Glutamatergic neuron (in vitro differentiated cells): ENCODE data around the gene DDO. TPM values are rescaled to one million over a fixed set of nuclear protein-coding genes. Genes with fewer than 3 reads are reported as not detected.
"Not testable (repeated sequence)": the region's sequence is repeated elsewhere in the genome, so short reads cannot be mapped to it uniquely, and the experiment has no call there.

Source experiments
- DNase-seq: peaks from one replicate; pipeline ENCODE4 v3.0.0; 2022
- H3K27ac Mint-ChIP-seq: one replicate; pipeline ENCODE4 v1.8.0; 2020; ENCODE audit warnings: mild to moderate bottlenecking, mixed read lengths, inconsistent platforms; ENCODE audit not compliant: unreplicated experiment
- H3K27me3 Mint-ChIP-seq: one replicate; pipeline ENCODE4 v1.8.0; 2020; ENCODE audit warnings: mild to moderate bottlenecking, moderate library complexity, mixed read lengths, inconsistent platforms; ENCODE audit not compliant: unreplicated experiment
- H3K36me3 Mint-ChIP-seq: one replicate; pipeline ENCODE4 v1.8.0; 2020; ENCODE audit warnings: mild to moderate bottlenecking, mixed read lengths, inconsistent platforms; ENCODE audit not compliant: unreplicated experiment
- H3K4me1 Mint-ChIP-seq: one replicate; pipeline ENCODE4 v1.8.0; 2020; ENCODE audit warnings: mild to moderate bottlenecking, low read depth, mixed read lengths, inconsistent platforms; ENCODE audit not compliant: unreplicated experiment
- H3K4me3 Mint-ChIP-seq: one replicate; pipeline ENCODE4 v1.8.0; 2020; ENCODE audit warnings: mild to moderate bottlenecking, mixed read lengths, inconsistent platforms; ENCODE audit not compliant: unreplicated experiment
- H3K9me3 Mint-ChIP-seq: one replicate; pipeline ENCODE4 v1.8.0; 2020; ENCODE audit warnings: mild to moderate bottlenecking, moderate library complexity, mixed read lengths, inconsistent platforms; ENCODE audit not compliant: unreplicated experiment
- total RNA-seq: library from RNA; stranded (reverse); fragmentation: NEBNext Ultra II Directional; extraction: Animal tissue kit (Norgen Biotek cat#: 25700); gene quantifications from one replicate; pipeline ENCODE4 v1.2.1, GENCODE V29; 2021; ENCODE audit not compliant: unreplicated experiment
- TF ChIP-seq, protein P1 (sequence below): fragments of 200-600 bp; sonication (generic); IDR thresholded peaks from one replicate; pipeline ENCODE4 v1.5.0; 2021; ENCODE audit not compliant: partially characterized antibody, unreplicated experiment

The DDO gene
- total RNA-seq, 1 donor from 2014 or later, result not detected

GRCh38 chr6:110457567-110458175 lies 42.3 kb upstream of the DDO start:
- peak; percentile 31 for DNase-seq
- H3K4me3 Mint-ChIP-seq, H3K9me3 Mint-ChIP-seq, H3K27ac Mint-ChIP-seq, H3K4me1 Mint-ChIP-seq, H3K27me3 Mint-ChIP-seq: not testable (repeated sequence)
- peaks cover 10% of the 10 kb centered on the region for H3K36me3 Mint-ChIP-seq
- TF ChIP-seq, protein P1, sequence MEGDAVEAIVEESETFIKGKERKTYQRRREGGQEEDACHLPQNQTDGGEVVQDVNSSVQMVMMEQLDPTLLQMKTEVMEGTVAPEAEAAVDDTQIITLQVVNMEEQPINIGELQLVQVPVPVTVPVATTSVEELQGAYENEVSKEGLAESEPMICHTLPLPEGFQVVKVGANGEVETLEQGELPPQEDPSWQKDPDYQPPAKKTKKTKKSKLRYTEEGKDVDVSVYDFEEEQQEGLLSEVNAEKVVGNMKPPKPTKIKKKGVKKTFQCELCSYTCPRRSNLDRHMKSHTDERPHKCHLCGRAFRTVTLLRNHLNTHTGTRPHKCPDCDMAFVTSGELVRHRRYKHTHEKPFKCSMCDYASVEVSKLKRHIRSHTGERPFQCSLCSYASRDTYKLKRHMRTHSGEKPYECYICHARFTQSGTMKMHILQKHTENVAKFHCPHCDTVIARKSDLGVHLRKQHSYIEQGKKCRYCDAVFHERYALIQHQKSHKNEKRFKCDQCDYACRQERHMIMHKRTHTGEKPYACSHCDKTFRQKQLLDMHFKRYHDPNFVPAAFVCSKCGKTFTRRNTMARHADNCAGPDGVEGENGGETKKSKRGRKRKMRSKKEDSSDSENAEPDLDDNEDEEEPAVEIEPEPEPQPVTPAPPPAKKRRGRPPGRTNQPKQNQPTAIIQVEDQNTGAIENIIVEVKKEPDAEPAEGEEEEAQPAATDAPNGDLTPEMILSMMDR, result peak; percentile 28

DNA sequence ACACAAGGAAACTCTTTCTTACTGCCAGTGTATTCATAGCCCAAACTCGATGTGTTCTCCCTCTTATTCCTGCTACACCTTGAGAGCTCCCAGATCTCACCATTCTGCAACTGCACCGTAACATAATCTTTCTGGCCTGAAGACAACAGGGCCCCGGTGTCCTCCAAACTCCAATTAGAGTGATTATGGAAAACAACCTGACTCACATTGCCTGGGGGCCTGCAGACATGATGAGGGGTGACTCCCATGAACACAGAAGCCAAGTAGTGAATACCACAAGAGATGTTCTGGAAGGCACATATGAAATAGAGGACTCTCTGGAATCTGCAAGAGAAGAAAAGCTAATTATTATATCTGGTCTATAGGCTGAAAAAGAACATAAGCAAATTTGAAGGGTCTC lies 41.3 kb upstream of the DDO start:
- Mint-ChIP-seq H3K27me3 (peaks cover 2% of the 10 kb centered on the region), H3K4me1 (no peaks in the 10 kb centered on the region), H3K36me3 (peaks cover 4% of the 10 kb centered on the region), H3K27ac (no peak overlapping the region), H3K4me3 (no peak overlapping the region), H3K9me3 (peaks cover 3% of the 10 kb centered on the region)
- no peak for DNase-seq
- TF ChIP-seq, protein P1, result no peak

GRCh38 chr6:110449541-110449895 lies 34.1 kb upstream of the DDO start:
- no peak overlapping the region for H3K27ac Mint-ChIP-seq
- TF ChIP-seq, protein P1, result no peak
- no peaks in the 10 kb centered on the region for H3K27me3 Mint-ChIP-seq
- H3K9me3 Mint-ChIP-seq, result no peaks in the 10 kb centered on the region
- no peak overlapping the region for H3K4me3 Mint-ChIP-seq
- peaks cover 4% of the 10 kb centered on the region for H3K4me1 Mint-ChIP-seq
- H3K36me3 Mint-ChIP-seq, result no peaks in the 10 kb centered on the region
- DNase-seq, result no peak

DNA sequence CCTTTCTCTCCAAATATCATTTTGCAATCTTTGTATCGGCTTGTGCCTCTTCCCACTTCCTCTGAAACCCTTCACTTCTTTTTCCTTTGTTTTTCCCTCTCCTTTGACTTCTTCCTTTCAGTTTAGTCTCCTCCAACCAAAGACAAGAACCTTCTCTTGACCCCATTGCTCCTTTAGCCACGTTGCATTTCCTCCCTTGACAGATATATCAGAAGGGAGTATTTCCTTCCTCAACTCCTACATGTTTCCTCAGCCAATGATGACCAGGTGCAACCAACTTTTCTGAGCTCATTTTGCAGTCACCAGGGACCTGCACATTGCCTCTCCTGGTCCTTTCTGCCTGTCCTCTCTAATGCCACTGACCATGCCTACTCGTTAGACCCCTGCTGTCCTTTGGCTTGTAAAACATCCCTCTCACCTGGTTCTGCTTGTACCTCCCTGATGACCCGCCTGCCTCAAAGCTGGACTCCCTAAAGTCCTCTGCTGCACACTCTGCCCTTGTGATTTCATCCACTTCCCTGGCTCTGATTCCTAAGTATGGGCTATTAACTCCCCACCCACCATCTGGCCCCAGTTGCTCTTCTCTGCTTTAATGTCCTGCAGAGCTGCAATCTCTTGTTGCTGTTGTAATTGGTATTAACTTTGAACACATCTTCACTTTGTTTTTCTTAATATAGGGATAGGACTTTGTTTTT lies 33.6 kb upstream of the DDO start:
- no peaks in the 10 kb centered on the region for H3K9me3 Mint-ChIP-seq
- peaks cover 4% of the 10 kb centered on the region for H3K4me1 Mint-ChIP-seq
- TF ChIP-seq, protein P1, result no peak
- H3K27ac Mint-ChIP-seq, result no peak overlapping the region
- H3K4me3 Mint-ChIP-seq, result no peak overlapping the region
- no peak for DNase-seq
- H3K27me3 Mint-ChIP-seq, result no peaks in the 10 kb centered on the region
- no peaks in the 10 kb centered on the region for H3K36me3 Mint-ChIP-seq

GRCh38 chr6:110447761-110448160 lies 32.4 kb upstream of the DDO start:
- Mint-ChIP-seq H3K4me3 (no peak overlapping the region), H3K36me3 (no peaks in the 10 kb centered on the region), H3K27me3 (no peaks in the 10 kb centered on the region), H3K9me3 (no peaks in the 10 kb centered on the region), H3K27ac (no peak overlapping the region), H3K4me1 (peaks cover 4% of the 10 kb centered on the region)
- DNase-seq, result no peak
- TF ChIP-seq, protein P1, result no peak
